ELF-1 (cell line): Measurements from ENCODE around the gene MON2.
"Not testable (repeated sequence)": the region's sequence is repeated elsewhere in the genome, so short reads cannot be mapped to it uniquely, and the experiment has no call there.

ENCODE experiments used
- DNase-seq: peaks from one replicate; pipeline ENCODE4 v3.0.0-alpha.2; 2016; ENCODE audit warnings: low read depth, low spot score

MON2 gene

GRCh38 chr12:62481843-62482540 is 15.4 kb downstream of the MON2 start:
- no peak for DNase-seq

DNA sequence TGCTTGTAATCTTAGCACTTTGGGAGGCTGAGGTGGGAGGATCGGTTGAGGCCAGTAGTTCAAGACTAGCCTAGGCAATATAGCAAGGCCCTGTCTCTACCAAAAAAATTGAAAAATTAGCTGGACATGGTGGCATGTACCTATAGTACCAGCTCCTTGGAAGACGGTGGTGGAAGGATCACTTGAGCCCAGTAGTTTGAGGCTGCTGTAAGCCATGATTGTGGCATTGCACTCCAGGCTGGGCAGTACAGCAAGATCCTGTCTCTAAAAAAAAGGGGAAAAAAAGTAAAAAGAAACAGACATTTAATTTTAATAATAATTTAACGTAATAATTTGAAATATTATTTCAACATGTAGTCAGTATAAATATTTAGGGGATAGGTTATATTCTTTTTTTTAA is 16.1 kb downstream of the MON2 start:
- no peak for DNase-seq

DNA sequence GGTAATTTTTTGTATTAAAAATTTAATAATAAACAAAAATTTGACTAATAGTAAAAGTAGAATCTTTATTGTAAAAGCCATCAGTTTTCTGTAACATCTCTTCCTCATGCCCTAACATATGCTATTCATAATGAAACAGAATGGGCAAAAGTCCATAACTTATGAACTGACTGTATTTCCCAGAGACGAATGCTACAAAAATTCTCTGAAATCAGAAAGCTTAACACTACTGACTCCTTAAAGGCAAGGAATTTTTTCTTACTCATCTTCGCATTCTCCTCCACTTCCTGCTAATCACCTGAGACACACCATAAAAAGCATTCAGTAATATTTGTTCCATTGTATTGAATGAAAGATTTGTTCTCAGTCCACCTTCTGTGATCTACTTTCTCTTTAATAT is 17.6 kb downstream of the MON2 start:
- no peak for DNase-seq

GRCh38 chr12:62505786-62506185 is 39.2 kb downstream of the MON2 start:
- DNase-seq, result no peak

GRCh38 chr12:62512901-62513300 is 46.3 kb downstream of the MON2 start:
- DNase-seq, result peak; percentile 51

DNA sequence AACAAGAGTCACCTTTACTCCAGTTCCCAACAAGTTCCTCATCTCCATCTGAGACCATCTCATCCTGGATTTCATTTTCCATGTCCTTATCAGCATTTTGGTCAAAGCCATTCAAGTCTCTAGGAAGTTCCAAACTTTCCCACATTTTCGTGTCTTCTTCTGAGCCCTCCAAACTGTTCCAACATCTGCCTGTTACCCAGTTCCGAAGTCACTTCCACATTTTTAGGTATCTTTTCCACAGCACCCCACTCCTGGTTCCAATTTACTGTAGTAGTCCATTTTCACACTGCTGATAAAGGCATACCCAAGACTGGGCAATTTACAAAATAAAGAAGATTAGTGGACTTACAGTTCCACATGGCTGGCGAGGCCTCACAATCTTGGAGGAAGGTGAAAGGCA is 47.5 kb downstream of the MON2 start:
- not testable (repeated sequence) for DNase-seq

- DNase-seq, result no peak
Observed at GRCh38 chr12:62516927-62517326, 50.3 kb downstream of the MON2 start.

DNA sequence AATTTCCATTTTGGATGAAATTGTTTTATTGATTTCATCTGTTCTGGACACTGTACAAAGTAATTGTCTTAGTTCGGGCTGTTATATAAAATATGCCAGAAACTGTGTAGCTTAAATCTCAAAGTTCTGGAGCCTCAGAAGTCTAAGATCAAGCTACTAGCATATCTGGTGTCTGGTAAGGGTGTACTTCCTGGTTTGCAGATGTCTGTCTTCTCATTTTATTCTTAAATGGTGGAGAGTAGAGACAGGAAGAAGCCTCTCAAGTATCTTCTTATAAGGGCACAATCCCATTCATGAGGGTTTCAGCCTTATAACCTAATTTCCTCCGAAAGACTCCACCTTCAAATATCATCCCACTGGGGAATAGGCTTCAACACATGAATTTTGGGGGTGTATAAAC is 51.3 kb downstream of the MON2 start:
- no peak for DNase-seq

DNA sequence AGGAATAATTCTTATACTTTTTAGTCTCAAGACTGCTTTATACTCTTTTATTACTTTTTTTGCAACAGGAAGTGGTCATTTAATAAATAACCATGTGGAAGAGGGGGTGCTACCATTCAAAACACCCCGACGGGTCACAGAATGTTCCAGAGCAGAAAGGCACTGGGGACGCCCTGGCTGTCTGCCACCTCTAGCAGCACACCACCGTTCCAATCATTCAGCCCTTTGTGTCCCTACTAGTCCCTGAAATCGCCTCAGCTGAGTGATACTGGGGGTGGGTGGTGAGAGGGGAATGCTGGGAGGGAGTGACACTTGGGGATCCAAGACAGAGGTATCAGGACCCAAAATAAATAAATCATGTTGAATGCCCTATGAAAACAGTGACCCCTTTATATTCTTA is 52.4 kb downstream of the MON2 start:
- DNase-seq, result no peak

DNA sequence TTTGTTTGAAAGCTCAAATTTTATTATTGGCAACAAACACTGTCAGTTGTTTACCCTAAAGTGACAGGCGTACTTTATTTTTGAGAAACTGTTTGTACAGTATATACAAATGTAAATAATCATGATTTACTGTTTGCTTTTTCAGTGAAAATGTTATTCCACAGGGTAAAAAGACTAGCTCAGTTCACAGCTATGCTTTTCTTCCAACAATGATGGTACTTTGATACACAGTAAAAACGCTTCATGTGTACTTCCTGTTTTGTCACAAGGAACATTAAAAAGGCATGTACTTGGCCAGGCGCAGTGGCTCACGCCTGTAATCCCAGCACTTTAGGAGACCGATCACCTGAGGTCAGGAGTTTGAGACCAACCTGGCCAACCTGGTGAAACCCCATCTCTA is 53.7 kb downstream of the MON2 start:
- DNase-seq, result no peak

DNA sequence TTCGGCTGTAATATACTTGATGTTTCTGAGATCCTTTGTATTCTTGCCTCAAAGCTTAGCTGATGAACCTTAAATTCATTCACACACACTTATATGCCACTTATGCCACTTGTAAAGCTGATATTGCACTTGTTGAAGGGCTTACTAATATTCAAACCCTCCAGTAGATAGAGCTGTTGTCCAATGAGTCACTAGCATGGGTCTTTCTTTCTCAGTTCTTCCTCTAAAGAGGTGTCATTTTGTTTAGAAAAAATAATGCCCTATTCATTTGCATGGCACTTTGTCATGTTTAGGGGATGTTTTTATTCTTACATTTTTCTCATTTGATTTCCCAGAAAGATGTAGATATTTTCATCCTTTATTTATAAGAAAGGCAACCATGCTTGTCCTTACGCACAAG is 56.4 kb downstream of the MON2 start:
- DNase-seq, result no peak

GRCh38 chr12:62523619-62524018 is 57.0 kb downstream of the MON2 start:
- DNase-seq, result no peak

- DNase-seq, result no peak
Observed at GRCh38 chr12:62525271-62525670, 58.6 kb downstream of the MON2 start.

DNA sequence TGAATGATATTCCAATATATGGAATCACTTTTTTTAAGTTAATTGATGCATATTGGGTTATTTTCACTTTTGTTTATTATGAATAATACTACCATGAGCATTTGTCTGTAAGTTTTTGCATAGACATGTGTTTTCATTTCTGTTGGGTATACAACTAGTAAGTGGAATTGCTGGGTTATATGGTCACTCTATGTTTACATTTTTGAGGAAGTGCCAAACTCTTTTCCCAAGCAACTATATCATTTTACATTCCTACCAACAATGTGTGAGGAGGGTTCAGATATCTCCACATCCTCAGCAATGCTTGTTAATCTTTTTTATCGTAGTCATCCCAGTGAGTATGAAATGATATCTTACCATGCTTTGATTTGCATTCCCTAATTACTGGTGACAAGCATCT is 64.0 kb downstream of the MON2 start:
- no peak for DNase-seq

DNA sequence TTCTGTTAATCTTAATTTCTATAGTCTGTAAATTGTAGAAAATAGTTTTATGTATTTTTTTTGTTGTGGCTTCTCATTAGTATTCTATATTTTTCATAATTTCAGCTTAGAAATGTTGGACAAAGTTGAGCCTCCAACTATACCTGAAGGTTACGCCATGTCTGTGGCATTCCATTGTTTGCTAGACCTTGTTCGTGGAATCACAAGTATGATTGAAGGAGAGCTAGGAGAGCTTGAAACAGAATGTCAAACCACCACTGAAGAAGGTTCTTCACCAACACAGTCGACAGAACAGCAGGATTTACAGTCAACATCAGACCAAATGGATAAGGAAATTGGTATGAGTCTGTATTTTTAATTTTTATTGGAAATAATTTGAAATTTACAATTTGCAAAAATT is 65.7 kb downstream of the MON2 start:
- no peak for DNase-seq

GRCh38 chr12:62533087-62533754 is 66.6 kb downstream of the MON2 start:
- DNase-seq, result no peak

GRCh38 chr12:62533755-62534107 is 67.1 kb downstream of the MON2 start:
- DNase-seq, result no peak

GRCh38 chr12:62536546-62536945 is 69.9 kb downstream of the MON2 start:
- DNase-seq, result no peak

DNA sequence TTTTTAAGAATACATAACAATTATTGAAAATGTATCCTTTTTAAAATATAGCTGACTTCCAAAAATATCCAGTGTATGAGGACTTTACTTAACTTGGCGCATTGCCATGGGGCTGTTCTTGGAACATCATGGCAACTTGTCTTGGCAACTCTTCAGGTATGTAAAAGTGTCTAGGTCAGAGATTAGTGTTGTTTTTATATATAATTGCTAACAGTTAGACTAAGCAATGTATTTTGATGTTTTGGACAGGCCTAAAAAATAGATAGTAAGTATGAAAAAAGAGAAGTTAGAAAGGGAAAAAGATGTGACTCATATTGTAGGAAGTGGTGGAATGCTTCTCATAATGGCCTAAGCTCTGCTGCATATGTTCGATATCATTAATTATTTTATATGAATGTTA is 70.9 kb downstream of the MON2 start:
- no peak for DNase-seq

DNA sequence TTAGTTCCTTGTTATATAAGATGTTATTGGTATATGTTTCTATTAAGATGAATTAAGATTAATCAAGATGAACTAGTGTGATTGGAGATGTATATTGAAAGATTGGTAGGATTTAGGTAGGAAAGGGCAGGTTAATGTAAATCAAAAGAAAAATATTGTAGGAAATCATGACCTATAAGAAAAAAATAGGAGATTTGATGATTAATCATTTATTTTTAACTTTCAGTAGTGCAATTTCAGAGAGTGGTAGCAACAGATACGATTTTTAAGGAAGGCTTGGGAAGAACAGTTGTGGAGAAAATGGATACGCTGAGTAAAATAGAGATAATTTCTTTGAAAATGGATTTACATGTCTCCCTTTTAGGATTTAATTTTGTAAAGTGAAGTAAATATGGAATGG is 73.7 kb downstream of the MON2 start:
- no peak for DNase-seq

DNA sequence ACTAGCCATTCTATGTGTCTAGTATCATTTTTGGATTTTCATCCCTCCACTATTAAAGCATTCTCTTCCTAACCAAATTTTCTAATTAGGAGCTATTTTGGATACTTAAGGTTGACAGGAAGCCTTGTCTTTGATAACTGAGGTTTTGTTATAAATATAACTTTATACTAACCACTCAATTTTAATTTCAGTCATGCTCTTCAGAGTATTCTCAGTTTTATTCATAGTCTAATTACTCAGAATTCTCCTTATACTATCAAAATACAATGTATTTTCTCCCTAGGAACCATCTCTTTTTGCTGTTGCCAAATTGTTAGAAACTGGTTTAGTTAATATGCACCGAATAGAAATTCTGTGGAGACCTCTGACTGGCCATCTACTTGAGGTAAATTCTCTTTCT is 76.2 kb downstream of the MON2 start:
- no peak for DNase-seq

DNA sequence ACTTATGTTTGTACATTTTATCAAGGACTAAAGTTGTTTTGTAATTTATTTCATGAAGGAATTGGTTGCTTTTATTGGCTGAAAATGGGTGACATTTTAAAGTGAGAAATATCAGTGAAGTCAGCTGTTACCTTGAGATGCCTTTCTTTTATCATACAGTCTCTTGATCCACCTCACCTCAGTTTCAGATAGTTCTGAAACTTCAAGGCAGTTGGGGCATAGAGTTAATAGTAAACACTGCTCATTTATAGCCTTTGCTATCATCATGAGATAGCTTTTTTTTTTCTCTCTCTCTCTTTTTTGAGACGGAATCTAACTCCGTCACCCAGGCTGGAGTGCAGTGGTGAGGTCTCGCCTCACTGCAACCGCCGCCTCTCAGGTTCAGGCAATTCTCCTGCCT is 76.7 kb downstream of the MON2 start:
- DNase-seq, result no peak

DNA sequence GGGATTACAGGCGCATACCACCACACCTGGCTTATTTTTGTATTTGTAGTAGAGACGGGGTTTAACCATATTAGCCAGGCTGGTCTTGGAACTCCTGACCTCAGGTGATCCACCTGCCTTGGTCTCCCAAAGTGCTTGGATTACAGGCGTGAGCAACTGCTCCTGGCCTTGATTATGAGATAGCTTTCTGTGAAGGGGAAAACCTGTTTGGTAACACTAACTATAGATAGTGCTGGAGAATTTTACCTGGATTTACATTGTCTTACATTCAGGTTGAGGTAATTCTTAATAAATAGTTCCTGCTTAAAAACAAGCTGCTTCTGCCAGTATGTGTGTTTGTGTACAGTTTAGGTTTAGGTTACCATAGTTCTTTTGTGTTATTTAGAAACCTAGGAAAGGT is 77.1 kb downstream of the MON2 start:
- no peak for DNase-seq
